Measurements from ENCODE around the gene TRIP10. TPM values are rescaled to one million over a fixed set of nuclear protein-coding genes. Genes with fewer than 3 reads are reported as not detected.

The TRIP10 gene
- total and polyA plus RNA-seq, 2 of the 13 experiments (the other 11 are each of a cell fraction or from before 2014, with no cell fraction given): 32.5 to 33.2 TPM

GRCh38 chr19:6737873-6738786 lies 1.4 kb upstream of the TRIP10 start (continued):
- no peak for TF ChIP-seq KLF11 (CRISPR knock-in tag; IDR thresholded peaks at IDR 0.05)
- no peak; the same call in 1 of the 2 replicates for TF ChIP-seq ZNF614 (CRISPR knock-in tag; IDR thresholded peaks at IDR 0.05; ENCODE audit: borderline replicate concordance)
- TF ChIP-seq TBP (CRISPR knock-in tag; IDR thresholded peaks at IDR 0.05): 0 out of 2 replicates have a peak, but pooled peaks have one; percentile 53
- TF ChIP-seq, protein P1, sequence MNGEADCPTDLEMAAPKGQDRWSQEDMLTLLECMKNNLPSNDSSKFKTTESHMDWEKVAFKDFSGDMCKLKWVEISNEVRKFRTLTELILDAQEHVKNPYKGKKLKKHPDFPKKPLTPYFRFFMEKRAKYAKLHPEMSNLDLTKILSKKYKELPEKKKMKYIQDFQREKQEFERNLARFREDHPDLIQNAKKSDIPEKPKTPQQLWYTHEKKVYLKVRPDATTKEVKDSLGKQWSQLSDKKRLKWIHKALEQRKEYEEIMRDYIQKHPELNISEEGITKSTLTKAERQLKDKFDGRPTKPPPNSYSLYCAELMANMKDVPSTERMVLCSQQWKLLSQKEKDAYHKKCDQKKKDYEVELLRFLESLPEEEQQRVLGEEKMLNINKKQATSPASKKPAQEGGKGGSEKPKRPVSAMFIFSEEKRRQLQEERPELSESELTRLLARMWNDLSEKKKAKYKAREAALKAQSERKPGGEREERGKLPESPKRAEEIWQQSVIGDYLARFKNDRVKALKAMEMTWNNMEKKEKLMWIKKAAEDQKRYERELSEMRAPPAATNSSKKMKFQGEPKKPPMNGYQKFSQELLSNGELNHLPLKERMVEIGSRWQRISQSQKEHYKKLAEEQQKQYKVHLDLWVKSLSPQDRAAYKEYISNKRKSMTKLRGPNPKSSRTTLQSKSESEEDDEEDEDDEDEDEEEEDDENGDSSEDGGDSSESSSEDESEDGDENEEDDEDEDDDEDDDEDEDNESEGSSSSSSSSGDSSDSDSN (CRISPR knock-in tag; IDR thresholded peaks at IDR 0.05): peak; percentile 72
- TF ChIP-seq, protein P2, sequence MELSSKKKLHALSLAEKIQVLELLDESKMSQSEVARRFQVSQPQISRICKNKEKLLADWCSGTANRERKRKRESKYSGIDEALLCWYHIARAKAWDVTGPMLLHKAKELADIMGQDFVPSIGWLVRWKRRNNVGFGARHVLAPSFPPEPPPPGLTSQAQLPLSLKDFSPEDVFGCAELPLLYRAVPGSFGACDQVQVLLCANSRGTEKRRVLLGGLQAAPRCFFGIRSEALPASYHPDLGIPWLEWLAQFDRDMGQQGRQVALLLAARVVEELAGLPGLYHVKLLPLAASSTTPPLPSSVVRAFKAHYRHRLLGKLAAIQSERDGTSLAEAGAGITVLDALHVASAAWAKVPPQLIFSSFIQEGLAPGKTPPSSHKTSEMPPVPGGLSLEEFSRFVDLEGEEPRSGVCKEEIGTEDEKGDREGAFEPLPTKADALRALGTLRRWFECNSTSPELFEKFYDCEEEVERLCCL (CRISPR knock-in tag; IDR thresholded peaks at IDR 0.05; ENCODE audit: borderline replicate concordance): no peak
- TF ChIP-seq PAX8 (CRISPR knock-in tag; IDR thresholded peaks at IDR 0.05; ENCODE audit: borderline replicate concordance): no peak
- TF ChIP-seq SRF (IDR thresholded peaks at IDR 0.05; ENCODE audit: low read depth, low read length): 0 out of 2 replicates have a peak, but pooled peaks have one; percentile 47
- TF ChIP-seq ZNF121 (CRISPR knock-in tag; IDR thresholded peaks at IDR 0.05): no peak
- TF ChIP-seq NCOA2 (CRISPR knock-in tag; IDR thresholded peaks at IDR 0.05): peak; percentile 11; the same call in 1 of the 2 replicates
- no peak; the same call in 1 of the 2 replicates for TF ChIP-seq WIZ (CRISPR knock-in tag; IDR thresholded peaks at IDR 0.05)
- TF ChIP-seq ZNF382 (CRISPR knock-in tag; IDR thresholded peaks at IDR 0.05; ENCODE audit: borderline replicate concordance): no peak
- TF ChIP-seq TCF7L2 (IDR thresholded peaks at IDR 0.05; ENCODE audit: low read depth, low read length): no peak
- no peak; the same call in 1 of the 2 replicates for TF ChIP-seq SMAD1 (CRISPR knock-in tag; IDR thresholded peaks at IDR 0.05; ENCODE audit: borderline replicate concordance, low read depth)
- peak; percentile 36; the same call in 1 of the 2 replicates for TF ChIP-seq SSRP1 (CRISPR knock-in tag; IDR thresholded peaks at IDR 0.05)
- no peak for TF ChIP-seq MLLT10 (CRISPR knock-in tag; IDR thresholded peaks at IDR 0.05)
- TF ChIP-seq ZNF576 (CRISPR knock-in tag; IDR thresholded peaks at IDR 0.05): no peak
- peak; percentile 32; the same call in 1 of the 2 replicates for TF ChIP-seq KAT8 (CRISPR knock-in tag; IDR thresholded peaks at IDR 0.05)
- TF ChIP-seq GABPB1 (CRISPR knock-in tag; IDR thresholded peaks at IDR 0.05): peak; percentile 83; the same call in 1 of the 2 replicates
- peak; percentile 6; the same call in 1 of the 2 replicates for TF ChIP-seq ZNF777 (CRISPR knock-in tag; IDR thresholded peaks at IDR 0.05)
- TF ChIP-seq, protein P3, sequence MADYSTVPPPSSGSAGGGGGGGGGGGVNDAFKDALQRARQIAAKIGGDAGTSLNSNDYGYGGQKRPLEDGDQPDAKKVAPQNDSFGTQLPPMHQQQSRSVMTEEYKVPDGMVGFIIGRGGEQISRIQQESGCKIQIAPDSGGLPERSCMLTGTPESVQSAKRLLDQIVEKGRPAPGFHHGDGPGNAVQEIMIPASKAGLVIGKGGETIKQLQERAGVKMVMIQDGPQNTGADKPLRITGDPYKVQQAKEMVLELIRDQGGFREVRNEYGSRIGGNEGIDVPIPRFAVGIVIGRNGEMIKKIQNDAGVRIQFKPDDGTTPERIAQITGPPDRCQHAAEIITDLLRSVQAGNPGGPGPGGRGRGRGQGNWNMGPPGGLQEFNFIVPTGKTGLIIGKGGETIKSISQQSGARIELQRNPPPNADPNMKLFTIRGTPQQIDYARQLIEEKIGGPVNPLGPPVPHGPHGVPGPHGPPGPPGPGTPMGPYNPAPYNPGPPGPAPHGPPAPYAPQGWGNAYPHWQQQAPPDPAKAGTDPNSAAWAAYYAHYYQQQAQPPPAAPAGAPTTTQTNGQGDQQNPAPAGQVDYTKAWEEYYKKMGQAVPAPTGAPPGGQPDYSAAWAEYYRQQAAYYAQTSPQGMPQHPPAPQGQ (CRISPR knock-in tag; IDR thresholded peaks at IDR 0.05; ENCODE audit: borderline replicate concordance): no peak
- no peak for TF ChIP-seq PCBP2 (optimal IDR thresholded peaks at IDR 0.05; ENCODE audit: low read depth, low read length, poor library complexity, severe bottlenecking)
- TF ChIP-seq ZNF337 (CRISPR knock-in tag; IDR thresholded peaks at IDR 0.05; ENCODE audit: borderline replicate concordance, low read depth): no peak

Data from HepG2 (cell line).